ENCODE measurements around the gene MAPK11.

GRCh38 chr22:50248196-50249081 lies 21.7 kb downstream of the MAPK11 start:
- TF ChIP-seq CTCF (IDR thresholded peaks at IDR 0.05) (no peak), POLR2A (IDR thresholded peaks at IDR 0.05) (no peak), EP300 (IDR thresholded peaks at IDR 0.05; ENCODE audit: low read depth) (no peak), POLR2AphosphoS5 (IDR thresholded peaks at IDR 0.05) (no peak)

Data from transverse colon (tissue), 4 donors.